Measurements from ENCODE around the gene KCNK2.

DNA sequence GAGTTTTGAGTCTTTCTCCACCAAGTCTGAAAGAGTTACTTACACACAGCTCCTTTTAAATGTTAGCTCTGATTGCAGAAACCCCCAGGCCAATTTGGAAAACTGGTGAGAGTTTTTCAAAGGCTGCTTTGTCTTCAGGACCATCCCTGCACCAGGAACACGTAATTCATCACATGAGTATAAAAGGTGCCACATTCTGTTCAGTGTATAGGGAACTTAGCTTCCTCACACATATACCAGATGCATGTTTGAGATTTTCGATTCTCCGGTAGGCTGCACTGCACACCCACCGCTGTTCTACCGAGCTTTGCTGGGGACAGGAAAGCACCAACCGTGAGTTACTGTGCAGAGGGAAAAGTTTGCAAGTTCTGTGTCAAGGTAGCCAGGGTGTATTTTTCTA is 28.3 kb upstream of the KCNK2 start:
- TF ChIP-seq, protein P1, sequence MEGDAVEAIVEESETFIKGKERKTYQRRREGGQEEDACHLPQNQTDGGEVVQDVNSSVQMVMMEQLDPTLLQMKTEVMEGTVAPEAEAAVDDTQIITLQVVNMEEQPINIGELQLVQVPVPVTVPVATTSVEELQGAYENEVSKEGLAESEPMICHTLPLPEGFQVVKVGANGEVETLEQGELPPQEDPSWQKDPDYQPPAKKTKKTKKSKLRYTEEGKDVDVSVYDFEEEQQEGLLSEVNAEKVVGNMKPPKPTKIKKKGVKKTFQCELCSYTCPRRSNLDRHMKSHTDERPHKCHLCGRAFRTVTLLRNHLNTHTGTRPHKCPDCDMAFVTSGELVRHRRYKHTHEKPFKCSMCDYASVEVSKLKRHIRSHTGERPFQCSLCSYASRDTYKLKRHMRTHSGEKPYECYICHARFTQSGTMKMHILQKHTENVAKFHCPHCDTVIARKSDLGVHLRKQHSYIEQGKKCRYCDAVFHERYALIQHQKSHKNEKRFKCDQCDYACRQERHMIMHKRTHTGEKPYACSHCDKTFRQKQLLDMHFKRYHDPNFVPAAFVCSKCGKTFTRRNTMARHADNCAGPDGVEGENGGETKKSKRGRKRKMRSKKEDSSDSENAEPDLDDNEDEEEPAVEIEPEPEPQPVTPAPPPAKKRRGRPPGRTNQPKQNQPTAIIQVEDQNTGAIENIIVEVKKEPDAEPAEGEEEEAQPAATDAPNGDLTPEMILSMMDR (IDR thresholded peaks at IDR 0.05; ENCODE audit: borderline replicate concordance, extremely low read depth, low read length, poor library complexity, severe bottlenecking): no peak
- no peak for TF ChIP-seq EZH2 (IDR thresholded peaks at IDR 0.05; ENCODE audit: borderline replicate concordance, low read depth, low read length, severe bottlenecking)
